HepG2 (cell line): ENCODE measurements around the gene CD300A. TPM values are rescaled to one million over a fixed set of nuclear protein-coding genes. Genes with fewer than 3 reads are reported as not detected.

Experiments used
- CEBPG ChIP-seq: IDR thresholded peaks from 2 replicates; pipeline ENCODE4 v1.6.1; 2016
- GTF3A ChIP-seq: sonication (generic); formaldehyde crosslinking; conservative IDR thresholded peaks from 2 replicates; pipeline ENCODE4 v1.4.0; 2020; ENCODE audit warnings: mild to moderate bottlenecking, missing genetic modification reagents
- HIVEP1 ChIP-seq: sonication (generic); formaldehyde crosslinking; IDR thresholded peaks from 2 replicates; pipeline ENCODE4 v1.4.0; 2020; ENCODE audit warnings: mild to moderate bottlenecking, missing genetic modification reagents
- PAF1 ChIP-seq: IDR thresholded peaks from 2 replicates; pipeline ENCODE4 v1.6.1; 2016; ENCODE audit warnings: missing genetic modification reagents, missing compliant biosample characterization
- PCBP1 ChIP-seq: fragments of 200-400 bp; formaldehyde crosslinking; IDR thresholded peaks from 2 replicates; pipeline ENCODE4 v1.6.1; 2017; ENCODE audit warnings: mild to moderate bottlenecking, low read depth, low read length, borderline replicate concordance
- POLR2AphosphoS5 ChIP-seq: IDR thresholded peaks from 2 replicates; pipeline ENCODE4 v1.6.1; 2012; ENCODE audit warnings: low read depth, low read length
- RARG ChIP-seq: sonication (generic); formaldehyde crosslinking; IDR thresholded peaks from 2 replicates; pipeline ENCODE4 v1.4.0; 2020; ENCODE audit warnings: low read depth, mild to moderate bottlenecking, missing genetic modification reagents
- RXRB ChIP-seq: IDR thresholded peaks from 2 replicates; pipeline ENCODE4 v1.6.1; 2016; ENCODE audit warnings: borderline replicate concordance, missing genetic modification reagents, missing compliant biosample characterization
- TBX3 ChIP-seq: fragments of 450-650 bp; IDR thresholded peaks from 2 replicates; pipeline ENCODE4 v1.6.1; 2017; ENCODE audit warnings: antibody characterized with exemption, mild to moderate bottlenecking, inconsistent platforms, borderline replicate concordance
- YEATS4 ChIP-seq: sonication (generic); formaldehyde crosslinking; IDR thresholded peaks from 2 replicates; pipeline ENCODE4 v1.4.0; 2020; ENCODE audit warnings: missing genetic modification reagents, borderline replicate concordance
- ZMYM3 ChIP-seq: sonication (generic); formaldehyde crosslinking; IDR thresholded peaks from 2 replicates; pipeline ENCODE4 v1.5.1; 2020; ENCODE audit warnings: mild to moderate bottlenecking, missing genetic modification reagents
- ZNF282 ChIP-seq: fragments of 450-650 bp; IDR thresholded peaks from 2 replicates; pipeline ENCODE4 v1.6.1; 2018; ENCODE audit not compliant: partially characterized antibody
- ZNF549 ChIP-seq: sonication (generic); formaldehyde crosslinking; IDR thresholded peaks from 2 replicates; pipeline ENCODE4 v1.5.0; 2020; ENCODE audit warnings: missing genetic modification reagents
- polyA plus RNA-seq, 8 experiments: library from polyadenylated mRNA; depleted of rRNA in 3 of 8; stranded (reverse) in 7 of 8; unstranded in 1 of 8; fragments of >200 nt; fragmentation: Illumina TruSeq in 4 of 8; extraction: Trizol in 4 of 8; gene quantifications; 2 replicates each; pipeline versions ENCODE4 v1.2.1 to v1.2.3, GENCODE V29; 2011 to 2016; ENCODE audit warnings: low read depth in 4 of 8, missing spikeins in 1 of 8, mixed read lengths in 1 of 8; ENCODE audit not compliant: insufficient read depth in 1 of 8
- total RNA-seq, 5 experiments: library from RNA; depleted of rRNA; stranded (reverse); fragments of >200 nt; fragmentation: Illumina TruSeq; extraction: Trizol; gene quantifications; 2 replicates each; pipeline ENCODE4 v1.2.3, GENCODE V29; 2016; ENCODE audit warnings: low read depth in 1 of 5
- TF ChIP-seq, protein P1 (sequence below): sonication (generic); formaldehyde crosslinking; IDR thresholded peaks from 2 replicates; pipeline ENCODE4 v1.4.0; 2020; ENCODE audit warnings: missing genetic modification reagents
- TF ChIP-seq, protein P2 (sequence below): sonication (generic); formaldehyde crosslinking; IDR thresholded peaks from 2 replicates; pipeline ENCODE4 v1.4.0; 2020; ENCODE audit warnings: missing genetic modification reagents, borderline replicate concordance
- TF ChIP-seq, protein P3 (sequence below): sonication (generic); formaldehyde crosslinking; IDR thresholded peaks from 2 replicates; pipeline ENCODE4 v1.4.0; 2020; ENCODE audit warnings: mild to moderate bottlenecking, missing genetic modification reagents
- TF ChIP-seq, protein P4 (sequence below): sonication (generic); formaldehyde crosslinking; IDR thresholded peaks from 2 replicates; pipeline ENCODE4 v1.4.0; 2020; ENCODE audit warnings: mild to moderate bottlenecking, missing genetic modification reagents

The CD300A gene
- total and polyA plus RNA-seq, 2 of the 13 experiments (the other 11 are each of a cell fraction or from before 2014, with no cell fraction given) = not detected

GRCh38 chr17:74454197-74455024 is 12.0 kb upstream of the CD300A start (continued):
- TF ChIP-seq YEATS4 (CRISPR knock-in tag) = peak; percentile 72
- 0 out of 2 replicates have a peak, but pooled peaks have one; percentile 8 for TF ChIP-seq PCBP1
- TF ChIP-seq, protein P1, sequence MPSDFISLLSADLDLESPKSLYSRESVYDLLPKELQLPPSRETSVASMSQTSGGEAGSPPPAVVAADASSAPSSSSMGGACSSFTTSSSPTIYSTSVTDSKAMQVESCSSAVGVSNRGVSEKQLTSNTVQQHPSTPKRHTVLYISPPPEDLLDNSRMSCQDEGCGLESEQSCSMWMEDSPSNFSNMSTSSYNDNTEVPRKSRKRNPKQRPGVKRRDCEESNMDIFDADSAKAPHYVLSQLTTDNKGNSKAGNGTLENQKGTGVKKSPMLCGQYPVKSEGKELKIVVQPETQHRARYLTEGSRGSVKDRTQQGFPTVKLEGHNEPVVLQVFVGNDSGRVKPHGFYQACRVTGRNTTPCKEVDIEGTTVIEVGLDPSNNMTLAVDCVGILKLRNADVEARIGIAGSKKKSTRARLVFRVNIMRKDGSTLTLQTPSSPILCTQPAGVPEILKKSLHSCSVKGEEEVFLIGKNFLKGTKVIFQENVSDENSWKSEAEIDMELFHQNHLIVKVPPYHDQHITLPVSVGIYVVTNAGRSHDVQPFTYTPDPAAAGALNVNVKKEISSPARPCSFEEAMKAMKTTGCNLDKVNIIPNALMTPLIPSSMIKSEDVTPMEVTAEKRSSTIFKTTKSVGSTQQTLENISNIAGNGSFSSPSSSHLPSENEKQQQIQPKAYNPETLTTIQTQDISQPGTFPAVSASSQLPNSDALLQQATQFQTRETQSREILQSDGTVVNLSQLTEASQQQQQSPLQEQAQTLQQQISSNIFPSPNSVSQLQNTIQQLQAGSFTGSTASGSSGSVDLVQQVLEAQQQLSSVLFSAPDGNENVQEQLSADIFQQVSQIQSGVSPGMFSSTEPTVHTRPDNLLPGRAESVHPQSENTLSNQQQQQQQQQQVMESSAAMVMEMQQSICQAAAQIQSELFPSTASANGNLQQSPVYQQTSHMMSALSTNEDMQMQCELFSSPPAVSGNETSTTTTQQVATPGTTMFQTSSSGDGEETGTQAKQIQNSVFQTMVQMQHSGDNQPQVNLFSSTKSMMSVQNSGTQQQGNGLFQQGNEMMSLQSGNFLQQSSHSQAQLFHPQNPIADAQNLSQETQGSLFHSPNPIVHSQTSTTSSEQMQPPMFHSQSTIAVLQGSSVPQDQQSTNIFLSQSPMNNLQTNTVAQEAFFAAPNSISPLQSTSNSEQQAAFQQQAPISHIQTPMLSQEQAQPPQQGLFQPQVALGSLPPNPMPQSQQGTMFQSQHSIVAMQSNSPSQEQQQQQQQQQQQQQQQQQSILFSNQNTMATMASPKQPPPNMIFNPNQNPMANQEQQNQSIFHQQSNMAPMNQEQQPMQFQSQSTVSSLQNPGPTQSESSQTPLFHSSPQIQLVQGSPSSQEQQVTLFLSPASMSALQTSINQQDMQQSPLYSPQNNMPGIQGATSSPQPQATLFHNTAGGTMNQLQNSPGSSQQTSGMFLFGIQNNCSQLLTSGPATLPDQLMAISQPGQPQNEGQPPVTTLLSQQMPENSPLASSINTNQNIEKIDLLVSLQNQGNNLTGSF (CRISPR knock-in tag) = no peak
- TF ChIP-seq PAF1 (CRISPR knock-in tag) = no peak
- TF ChIP-seq POLR2AphosphoS5 = 0 out of 2 replicates have a peak, but pooled peaks have one; percentile 34
- TF ChIP-seq, protein P2, sequence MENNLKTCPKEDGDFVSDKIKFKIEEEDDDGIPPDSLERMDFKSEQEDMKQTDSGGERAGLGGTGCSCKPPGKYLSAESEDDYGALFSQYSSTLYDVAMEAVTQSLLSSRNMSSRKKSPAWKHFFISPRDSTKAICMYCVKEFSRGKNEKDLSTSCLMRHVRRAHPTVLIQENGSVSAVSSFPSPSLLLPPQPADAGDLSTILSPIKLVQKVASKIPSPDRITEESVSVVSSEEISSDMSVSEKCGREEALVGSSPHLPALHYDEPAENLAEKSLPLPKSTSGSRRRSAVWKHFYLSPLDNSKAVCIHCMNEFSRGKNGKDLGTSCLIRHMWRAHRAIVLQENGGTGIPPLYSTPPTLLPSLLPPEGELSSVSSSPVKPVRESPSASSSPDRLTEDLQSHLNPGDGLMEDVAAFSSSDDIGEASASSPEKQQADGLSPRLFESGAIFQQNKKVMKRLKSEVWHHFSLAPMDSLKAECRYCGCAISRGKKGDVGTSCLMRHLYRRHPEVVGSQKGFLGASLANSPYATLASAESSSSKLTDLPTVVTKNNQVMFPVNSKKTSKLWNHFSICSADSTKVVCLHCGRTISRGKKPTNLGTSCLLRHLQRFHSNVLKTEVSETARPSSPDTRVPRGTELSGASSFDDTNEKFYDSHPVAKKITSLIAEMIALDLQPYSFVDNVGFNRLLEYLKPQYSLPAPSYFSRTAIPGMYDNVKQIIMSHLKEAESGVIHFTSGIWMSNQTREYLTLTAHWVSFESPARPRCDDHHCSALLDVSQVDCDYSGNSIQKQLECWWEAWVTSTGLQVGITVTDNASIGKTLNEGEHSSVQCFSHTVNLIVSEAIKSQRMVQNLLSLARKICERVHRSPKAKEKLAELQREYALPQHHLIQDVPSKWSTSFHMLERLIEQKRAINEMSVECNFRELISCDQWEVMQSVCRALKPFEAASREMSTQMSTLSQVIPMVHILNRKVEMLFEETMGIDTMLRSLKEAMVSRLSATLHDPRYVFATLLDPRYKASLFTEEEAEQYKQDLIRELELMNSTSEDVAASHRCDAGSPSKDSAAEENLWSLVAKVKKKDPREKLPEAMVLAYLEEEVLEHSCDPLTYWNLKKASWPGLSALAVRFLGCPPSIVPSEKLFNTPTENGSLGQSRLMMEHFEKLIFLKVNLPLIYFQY (CRISPR knock-in tag) = no peak; the same call in 1 of the 2 replicates
- peak; percentile 66 for TF ChIP-seq HIVEP1 (CRISPR knock-in tag)
- 0 out of 2 replicates have a peak, but pooled peaks have one; percentile 26 for TF ChIP-seq ZNF549
- TF ChIP-seq RARG (CRISPR knock-in tag) = no peak
- TF ChIP-seq, protein P3, sequence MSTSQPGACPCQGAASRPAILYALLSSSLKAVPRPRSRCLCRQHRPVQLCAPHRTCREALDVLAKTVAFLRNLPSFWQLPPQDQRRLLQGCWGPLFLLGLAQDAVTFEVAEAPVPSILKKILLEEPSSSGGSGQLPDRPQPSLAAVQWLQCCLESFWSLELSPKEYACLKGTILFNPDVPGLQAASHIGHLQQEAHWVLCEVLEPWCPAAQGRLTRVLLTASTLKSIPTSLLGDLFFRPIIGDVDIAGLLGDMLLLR (CRISPR knock-in tag) = 0 out of 2 replicates have a peak, but pooled peaks have one; percentile 49
- peak; percentile 63; the same call in 1 of the 2 replicates for TF ChIP-seq RXRB (CRISPR knock-in tag)
- 0 out of 2 replicates have a peak, but pooled peaks have one; percentile 4 for TF ChIP-seq CEBPG (CRISPR knock-in tag)
- TF ChIP-seq, protein P4, sequence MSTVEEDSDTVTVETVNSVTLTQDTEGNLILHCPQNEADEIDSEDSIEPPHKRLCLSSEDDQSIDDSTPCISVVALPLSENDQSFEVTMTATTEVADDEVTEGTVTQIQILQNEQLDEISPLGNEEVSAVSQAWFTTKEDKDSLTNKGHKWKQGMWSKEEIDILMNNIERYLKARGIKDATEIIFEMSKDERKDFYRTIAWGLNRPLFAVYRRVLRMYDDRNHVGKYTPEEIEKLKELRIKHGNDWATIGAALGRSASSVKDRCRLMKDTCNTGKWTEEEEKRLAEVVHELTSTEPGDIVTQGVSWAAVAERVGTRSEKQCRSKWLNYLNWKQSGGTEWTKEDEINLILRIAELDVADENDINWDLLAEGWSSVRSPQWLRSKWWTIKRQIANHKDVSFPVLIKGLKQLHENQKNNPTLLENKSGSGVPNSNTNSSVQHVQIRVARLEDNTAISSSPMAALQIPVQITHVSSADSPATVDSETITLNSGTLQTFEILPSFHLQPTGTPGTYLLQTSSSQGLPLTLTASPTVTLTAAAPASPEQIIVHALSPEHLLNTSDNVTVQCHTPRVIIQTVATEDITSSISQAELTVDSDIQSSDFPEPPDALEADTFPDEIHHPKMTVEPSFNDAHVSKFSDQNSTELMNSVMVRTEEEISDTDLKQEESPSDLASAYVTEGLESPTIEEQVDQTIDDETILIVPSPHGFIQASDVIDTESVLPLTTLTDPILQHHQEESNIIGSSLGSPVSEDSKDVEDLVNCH (CRISPR knock-in tag) = no peak
- TF ChIP-seq GTF3A (CRISPR knock-in tag) = no peak
- no peak for TF ChIP-seq TBX3
- TF ChIP-seq ZNF282 = no peak
- TF ChIP-seq ZMYM3 = no peak
